Keratinocyte (primary cell): ENCODE results near the gene SLC7A14.

Experiments
- CTCF ChIP-seq, 3 experiments: IDR thresholded peaks in 1 of 3; conservative IDR thresholded peaks in 1 of 3; optimal IDR thresholded peaks in 1 of 3; 2 replicates in 2 of 3; 3 replicates in 1 of 3; pipeline versions ENCODE3 to v1.5.1; 2011; ENCODE audit warnings: low read length in 3 of 3, mild to moderate bottlenecking in 3 of 3, moderate library complexity in 2 of 3, control low read depth in 1 of 3, inconsistent platforms in 1 of 3; ENCODE audit not compliant: insufficient read depth in 2 of 3; ENCODE audit errors: extremely low read depth in 1 of 3
- EZH2 ChIP-seq: IDR thresholded peaks from one replicate; pipeline ENCODE4 v1.6.1; 2012; ENCODE audit warnings: inconsistent platforms, mild to moderate bottlenecking, low read length, moderate library complexity

GRCh38 chr3:170566413-170566812 lies 19.5 kb downstream of the SLC7A14 start:
- no peak for TF ChIP-seq CTCF (optimal IDR thresholded peaks at IDR 0.05 in 1 of 3, IDR thresholded peaks at IDR 0.05 in 1 of 3, conservative IDR thresholded peaks at IDR 0.05 in 1 of 3; ENCODE audit: extremely low read depth in 1 of 3, insufficient read depth in 2 of 3, low read length in 3 of 3)
- TF ChIP-seq EZH2, result no peak
